Measurements from ENCODE around the gene PDCD10. TPM values are rescaled to one million over a fixed set of nuclear protein-coding genes. Genes with fewer than 3 reads are reported as not detected.

Gene PDCD10
- polyA plus RNA-seq, 1 donor (not counting 4 experiments of a cell fraction or from before 2014, with no cell fraction given): 131 TPM

DNA sequence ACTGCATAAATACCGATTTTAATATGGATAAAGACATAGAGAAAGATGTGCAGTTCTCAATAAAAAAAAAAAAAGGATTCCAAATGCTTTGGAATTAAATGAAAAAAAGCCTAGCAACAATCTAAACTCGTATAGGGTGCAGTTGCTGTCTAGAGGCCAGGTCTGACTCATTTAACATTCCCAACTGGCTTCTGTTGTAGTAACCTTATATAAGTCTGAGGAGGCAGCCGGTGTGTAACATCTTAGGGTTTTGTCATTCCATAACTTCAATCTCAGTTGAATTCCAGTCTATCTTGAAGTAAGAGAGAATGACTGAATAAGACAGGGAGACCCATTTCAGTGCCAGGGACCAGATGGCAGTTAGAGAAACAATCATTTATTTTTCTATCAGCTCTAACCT is 6.5 kb downstream of the PDCD10 start:
- no peak overlapping the region for H3K4me3 ChIP-seq (ENCODE audit: control insufficient read depth in 2 of 3, extremely low read depth in 1 of 3, insufficient read depth in 2 of 3, low read depth in 1 of 3, low read length in 3 of 3)
- no peaks in the 10 kb centered on the region for H3K27me3 ChIP-seq (ENCODE audit: control insufficient read depth, extremely low read depth, insufficient read depth, low read length)
- peaks cover 0 to 5% of the 10 kb centered on the region in 2 experiments for H3K36me3 ChIP-seq (ENCODE audit: control insufficient read depth in 2 of 2, extremely low read depth in 1 of 2, insufficient read depth in 2 of 2, low read length in 2 of 2)
- H2AFZ ChIP-seq (ENCODE audit: control insufficient read depth, low read length): no peak overlapping the region
- H3K9ac ChIP-seq (ENCODE audit: control insufficient read depth, extremely low read depth, insufficient read depth, low read length): no peak overlapping the region
- H3K4me2 ChIP-seq (ENCODE audit: control insufficient read depth, extremely low read depth, insufficient read depth, low read depth, low read length): peak overlapping the region; percentile 25
- peaks cover 21% of the 10 kb centered on the region for H3K4me1 ChIP-seq (ENCODE audit: control insufficient read depth, extremely low read depth, insufficient read depth, low read length)
- DNase-seq (ENCODE audit: low read depth, low spot score): no peak
- dilution Hi-C loops (cut with MboI; ENCODE audit: extremely low pct_ligation_motif_present, low sequenced_read_pairs): no loop called here
- peaks cover 9% of the 10 kb centered on the region for H4K20me1 ChIP-seq (ENCODE audit: control insufficient read depth, extremely low read depth, insufficient read depth, low read length)
- peaks cover 4% of the 10 kb centered on the region for H3K9me1 ChIP-seq (ENCODE audit: control insufficient read depth, extremely low read depth, insufficient read depth, low read length)
- peak overlapping the region; percentile 37 for H3K27ac ChIP-seq (ENCODE audit: control insufficient read depth, insufficient read depth, low read length)
- no peak for TF ChIP-seq EZH2 (IDR thresholded peaks at IDR 0.05; ENCODE audit: low read length)
- TF ChIP-seq, protein P1, sequence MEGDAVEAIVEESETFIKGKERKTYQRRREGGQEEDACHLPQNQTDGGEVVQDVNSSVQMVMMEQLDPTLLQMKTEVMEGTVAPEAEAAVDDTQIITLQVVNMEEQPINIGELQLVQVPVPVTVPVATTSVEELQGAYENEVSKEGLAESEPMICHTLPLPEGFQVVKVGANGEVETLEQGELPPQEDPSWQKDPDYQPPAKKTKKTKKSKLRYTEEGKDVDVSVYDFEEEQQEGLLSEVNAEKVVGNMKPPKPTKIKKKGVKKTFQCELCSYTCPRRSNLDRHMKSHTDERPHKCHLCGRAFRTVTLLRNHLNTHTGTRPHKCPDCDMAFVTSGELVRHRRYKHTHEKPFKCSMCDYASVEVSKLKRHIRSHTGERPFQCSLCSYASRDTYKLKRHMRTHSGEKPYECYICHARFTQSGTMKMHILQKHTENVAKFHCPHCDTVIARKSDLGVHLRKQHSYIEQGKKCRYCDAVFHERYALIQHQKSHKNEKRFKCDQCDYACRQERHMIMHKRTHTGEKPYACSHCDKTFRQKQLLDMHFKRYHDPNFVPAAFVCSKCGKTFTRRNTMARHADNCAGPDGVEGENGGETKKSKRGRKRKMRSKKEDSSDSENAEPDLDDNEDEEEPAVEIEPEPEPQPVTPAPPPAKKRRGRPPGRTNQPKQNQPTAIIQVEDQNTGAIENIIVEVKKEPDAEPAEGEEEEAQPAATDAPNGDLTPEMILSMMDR (optimal IDR thresholded peaks at IDR 0.05 in 1 of 3, IDR thresholded peaks at IDR 0.05 in 1 of 3, conservative IDR thresholded peaks at IDR 0.05 in 1 of 3; ENCODE audit: extremely low read depth in 1 of 3, insufficient read depth in 2 of 3, low read length in 3 of 3): no peak
- H3K79me2 ChIP-seq (ENCODE audit: control insufficient read depth, insufficient read depth, low read length): peaks cover 99% of the 10 kb centered on the region
- H3K9me3 ChIP-seq (ENCODE audit: control insufficient read depth, low read depth, low read length): no peaks in the 10 kb centered on the region
- FAIRE-seq: peak; percentile 60

DNA sequence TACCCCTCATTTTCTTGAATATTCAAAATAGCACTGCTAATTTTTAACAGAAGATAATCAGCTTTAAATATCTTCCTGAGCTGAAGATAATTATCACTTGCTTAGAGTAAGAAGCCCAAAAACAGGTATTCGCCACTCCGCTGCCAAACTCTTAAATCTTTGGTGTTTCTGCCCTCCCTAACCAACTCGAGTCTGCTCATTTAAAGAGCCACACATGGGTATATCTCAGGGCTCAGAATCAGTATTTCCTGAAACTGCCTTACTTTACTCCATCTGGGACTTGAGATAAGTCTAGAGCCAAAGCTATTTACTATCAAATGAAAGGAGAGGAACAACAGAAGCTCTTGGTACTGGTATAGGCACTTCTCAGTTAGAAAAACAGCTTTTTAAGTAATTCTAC is 10.8 kb downstream of the PDCD10 start:
- Histone ChIP-seq H4K20me1 (ENCODE audit: control insufficient read depth, extremely low read depth, insufficient read depth, low read length) (peaks cover 2% of the 10 kb centered on the region), H3K9ac (ENCODE audit: control insufficient read depth, extremely low read depth, insufficient read depth, low read length) (no peak overlapping the region), H3K9me3 (ENCODE audit: control insufficient read depth, low read depth, low read length) (no peaks in the 10 kb centered on the region), H3K36me3 (ENCODE audit: control insufficient read depth in 2 of 2, extremely low read depth in 1 of 2, insufficient read depth in 2 of 2, low read length in 2 of 2) (peaks cover 0 to 3% of the 10 kb centered on the region in 2 experiments), H3K4me3 (ENCODE audit: control insufficient read depth in 2 of 3, extremely low read depth in 1 of 3, insufficient read depth in 2 of 3, low read depth in 1 of 3, low read length in 3 of 3) (no peak overlapping the region), H3K27me3 (ENCODE audit: control insufficient read depth, extremely low read depth, insufficient read depth, low read length) (no peaks in the 10 kb centered on the region), H3K4me1 (ENCODE audit: control insufficient read depth, extremely low read depth, insufficient read depth, low read length) (peaks cover 7% of the 10 kb centered on the region), H3K9me1 (ENCODE audit: control insufficient read depth, extremely low read depth, insufficient read depth, low read length) (no peaks in the 10 kb centered on the region), H3K79me2 (ENCODE audit: control insufficient read depth, insufficient read depth, low read length) (peaks cover 88% of the 10 kb centered on the region), H3K27ac (ENCODE audit: control insufficient read depth, insufficient read depth, low read length) (no peak overlapping the region), H3K4me2 (ENCODE audit: control insufficient read depth, extremely low read depth, insufficient read depth, low read depth, low read length) (no peak overlapping the region), H2AFZ (ENCODE audit: control insufficient read depth, low read length) (no peak overlapping the region)
- DNase-seq (ENCODE audit: low read depth, low spot score) (no peak), FAIRE-seq (no peak)
- TF ChIP-seq, protein P1 (optimal IDR thresholded peaks at IDR 0.05 in 1 of 3, IDR thresholded peaks at IDR 0.05 in 1 of 3, conservative IDR thresholded peaks at IDR 0.05 in 1 of 3; ENCODE audit: extremely low read depth in 1 of 3, insufficient read depth in 2 of 3, low read length in 3 of 3): no peak
- no peak for TF ChIP-seq EZH2 (IDR thresholded peaks at IDR 0.05; ENCODE audit: low read length)
- dilution Hi-C loops (cut with MboI; ENCODE audit: extremely low pct_ligation_motif_present, low sequenced_read_pairs): no loop called here

All from keratinocyte (primary cell).